ENCODE results near the gene GTF2H1. TPM values are rescaled to one million over a fixed set of nuclear protein-coding genes. Genes with fewer than 3 reads are reported as not detected.

The GTF2H1 gene
- total and polyA plus RNA-seq, 2 donors (not counting 1 experiment from before 2014, with no cell fraction given), result 43.7 to 71.9 TPM

DNA sequence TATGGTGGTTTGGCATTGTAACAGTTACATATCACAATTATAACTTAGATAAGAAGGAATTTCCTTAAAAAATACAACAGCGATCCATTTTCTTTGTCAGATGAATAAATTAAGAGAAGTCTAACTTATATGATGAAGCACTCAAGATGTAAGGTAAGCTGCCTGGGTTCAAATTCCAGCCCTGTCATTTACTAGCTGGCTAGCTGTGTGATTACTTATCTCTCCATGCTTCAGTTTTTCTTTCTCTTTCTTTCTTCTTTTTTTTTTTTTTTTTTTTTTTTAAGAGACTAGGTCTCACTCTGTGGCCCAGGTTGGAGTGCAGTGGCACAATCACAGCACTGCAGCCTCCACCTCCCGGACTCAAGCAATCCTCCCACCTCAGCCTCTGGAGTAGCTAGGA lies 49.8 kb downstream of the GTF2H1 start:
- no peaks in the 10 kb centered on the region for H3K9me3 Mint-ChIP-seq (ENCODE audit: insufficient read depth)
- intact Hi-C loops (cut with micrococcal nuclease), result no loop called here
- no peak overlapping the region for H3K4me3 Mint-ChIP-seq
- no peaks in the 10 kb centered on the region for H3K4me1 Mint-ChIP-seq
- H3K27ac Mint-ChIP-seq, result no peak overlapping the region
- Histone ChIP-seq H3K9ac (ENCODE audit: low read length) (no peak overlapping the region), H3K27me3 (replicated peaks in 1 of 4; ENCODE audit: control extremely low read depth in 1 of 4, control insufficient read depth in 3 of 4, insufficient read depth in 4 of 4, low read length in 3 of 4) (no peaks in the 10 kb centered on the region), H3K79me2 (ENCODE audit: control insufficient read depth, insufficient read depth, low read length) (no peaks in the 10 kb centered on the region), H3K36me3 (replicated peaks in 1 of 2; ENCODE audit: control extremely low read depth in 1 of 2, control insufficient read depth in 1 of 2, extremely low read depth in 1 of 2, insufficient read depth in 2 of 2, low read length in 1 of 2) (peaks cover 0 to 1% of the 10 kb centered on the region in 2 experiments), H3K9me3 (ENCODE audit: control extremely low read depth in 1 of 3, control insufficient read depth in 2 of 3, insufficient read depth in 1 of 3, low read length in 2 of 3) (no peaks in the 10 kb centered on the region), H3K27ac (ENCODE audit: low read length in 2 of 2) (no peak overlapping the region), H3K4me2 (replicated peaks; ENCODE audit: low read depth, low read length, poor library complexity, severe bottlenecking) (no peak overlapping the region), H4K20me1 (ENCODE audit: control insufficient read depth, insufficient read depth, low read length, poor library complexity, severe bottlenecking) (no peaks in the 10 kb centered on the region), H2AFZ (ENCODE audit: insufficient read depth, low read depth, low read length, poor library complexity, severe bottlenecking) (no peak overlapping the region), H3K4me1 (ENCODE audit: control insufficient read depth in 2 of 2, insufficient read depth in 2 of 2, low read length in 2 of 2) (no peaks in the 10 kb centered on the region), H3K4me3 (ENCODE audit: control extremely low read depth in 1 of 5, extremely low read depth in 1 of 5, insufficient read depth in 1 of 5, low read depth in 2 of 5, low read length in 4 of 5) (no peak overlapping the region)
- no peaks in the 10 kb centered on the region for H3K27me3 Mint-ChIP-seq
- WGBS (ENCODE audit: insufficient coverage), result 100% methylated on average over 1 of the region's 2 CpGs
- DNase-seq (no peak), ATAC-seq (ENCODE audit: low read depth) (no peak)
- no peak for TF ChIP-seq EZH2 (IDR thresholded peaks at IDR 0.05; ENCODE audit: borderline replicate concordance, insufficient read depth, low read depth, low read length, poor library complexity, severe bottlenecking)
- TF ChIP-seq, protein P1, sequence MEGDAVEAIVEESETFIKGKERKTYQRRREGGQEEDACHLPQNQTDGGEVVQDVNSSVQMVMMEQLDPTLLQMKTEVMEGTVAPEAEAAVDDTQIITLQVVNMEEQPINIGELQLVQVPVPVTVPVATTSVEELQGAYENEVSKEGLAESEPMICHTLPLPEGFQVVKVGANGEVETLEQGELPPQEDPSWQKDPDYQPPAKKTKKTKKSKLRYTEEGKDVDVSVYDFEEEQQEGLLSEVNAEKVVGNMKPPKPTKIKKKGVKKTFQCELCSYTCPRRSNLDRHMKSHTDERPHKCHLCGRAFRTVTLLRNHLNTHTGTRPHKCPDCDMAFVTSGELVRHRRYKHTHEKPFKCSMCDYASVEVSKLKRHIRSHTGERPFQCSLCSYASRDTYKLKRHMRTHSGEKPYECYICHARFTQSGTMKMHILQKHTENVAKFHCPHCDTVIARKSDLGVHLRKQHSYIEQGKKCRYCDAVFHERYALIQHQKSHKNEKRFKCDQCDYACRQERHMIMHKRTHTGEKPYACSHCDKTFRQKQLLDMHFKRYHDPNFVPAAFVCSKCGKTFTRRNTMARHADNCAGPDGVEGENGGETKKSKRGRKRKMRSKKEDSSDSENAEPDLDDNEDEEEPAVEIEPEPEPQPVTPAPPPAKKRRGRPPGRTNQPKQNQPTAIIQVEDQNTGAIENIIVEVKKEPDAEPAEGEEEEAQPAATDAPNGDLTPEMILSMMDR (IDR thresholded peaks at IDR 0.05), result no peak
- ChIA-PET POLR2A (no interaction called here), CTCF (no interaction called here)

DNA sequence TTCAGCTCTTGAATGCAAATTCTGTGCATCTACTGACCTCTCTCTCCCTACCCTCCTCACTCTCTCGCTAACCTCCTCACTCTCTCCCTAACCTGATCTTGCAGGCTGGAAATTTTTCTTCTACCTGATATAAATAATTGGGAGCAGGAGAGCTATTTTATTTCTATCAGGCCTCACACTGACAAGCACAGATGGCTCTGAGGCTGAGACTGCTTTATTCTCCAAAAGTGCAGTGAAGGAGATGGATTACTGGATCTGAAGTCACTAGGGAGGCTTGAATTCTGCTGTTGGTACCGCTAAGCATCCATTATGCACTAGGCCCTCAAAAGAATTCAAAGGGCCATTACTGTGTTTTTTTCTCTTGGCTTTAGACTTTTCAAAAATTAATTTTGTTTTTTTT lies 52.6 kb downstream of the GTF2H1 start:
- H3K9me3 Mint-ChIP-seq (ENCODE audit: insufficient read depth), result no peaks in the 10 kb centered on the region
- no peaks in the 10 kb centered on the region for H3K27me3 Mint-ChIP-seq
- no peak overlapping the region for H3K27ac Mint-ChIP-seq
- Histone ChIP-seq H3K36me3 (replicated peaks in 1 of 2; ENCODE audit: control extremely low read depth in 1 of 2, control insufficient read depth in 1 of 2, extremely low read depth in 1 of 2, insufficient read depth in 2 of 2, low read length in 1 of 2) (no peaks in the 10 kb centered on the region), H4K20me1 (ENCODE audit: control insufficient read depth, insufficient read depth, low read length, poor library complexity, severe bottlenecking) (no peaks in the 10 kb centered on the region), H3K27me3 (replicated peaks in 1 of 4; ENCODE audit: control extremely low read depth in 1 of 4, control insufficient read depth in 3 of 4, insufficient read depth in 4 of 4, low read length in 3 of 4) (no peaks in the 10 kb centered on the region), H3K4me3 (ENCODE audit: control extremely low read depth in 1 of 5, extremely low read depth in 1 of 5, insufficient read depth in 1 of 5, low read depth in 2 of 5, low read length in 4 of 5) (no peak overlapping the region), H2AFZ (ENCODE audit: insufficient read depth, low read depth, low read length, poor library complexity, severe bottlenecking) (no peak overlapping the region), H3K79me2 (ENCODE audit: control insufficient read depth, insufficient read depth, low read length) (no peaks in the 10 kb centered on the region), H3K9ac (ENCODE audit: low read length) (no peak overlapping the region), H3K4me1 (ENCODE audit: control insufficient read depth in 2 of 2, insufficient read depth in 2 of 2, low read length in 2 of 2) (no peaks in the 10 kb centered on the region), H3K4me2 (replicated peaks; ENCODE audit: low read depth, low read length, poor library complexity, severe bottlenecking) (no peak overlapping the region), H3K9me3 (ENCODE audit: control extremely low read depth in 1 of 3, control insufficient read depth in 2 of 3, insufficient read depth in 1 of 3, low read length in 2 of 3) (no peaks in the 10 kb centered on the region), H3K27ac (ENCODE audit: low read length in 2 of 2) (no peak overlapping the region)
- CTCF ChIA-PET, result interaction anchor here (0.6 kb wide), 1 partner anchor 17 kb away, joined by 3 read pairs; no protein-coding TSS in a partner anchor
- no peak for TF ChIP-seq EZH2 (IDR thresholded peaks at IDR 0.05; ENCODE audit: borderline replicate concordance, insufficient read depth, low read depth, low read length, poor library complexity, severe bottlenecking)
- TF ChIP-seq, protein P1 (IDR thresholded peaks at IDR 0.05), result no peak
- no peak for DNase-seq
- WGBS (ENCODE audit: insufficient coverage), result no CpG with 5 or more reads among the region's 2 CpGs
- H3K4me1 Mint-ChIP-seq, result no peaks in the 10 kb centered on the region
- intact Hi-C loops (cut with micrococcal nuclease), result no loop called here
- no peak overlapping the region for H3K4me3 Mint-ChIP-seq
- no peak for ATAC-seq (ENCODE audit: low read depth)
- POLR2A ChIA-PET, result no interaction called here
